ENCODE results near the gene VSIG10L2.

Gene VSIG10L2

GRCh38 chr11:125929445-125930075, 16.3 kb upstream of the VSIG10L2 start:
- no peak for DNase-seq (ENCODE audit: low read depth)

DNA sequence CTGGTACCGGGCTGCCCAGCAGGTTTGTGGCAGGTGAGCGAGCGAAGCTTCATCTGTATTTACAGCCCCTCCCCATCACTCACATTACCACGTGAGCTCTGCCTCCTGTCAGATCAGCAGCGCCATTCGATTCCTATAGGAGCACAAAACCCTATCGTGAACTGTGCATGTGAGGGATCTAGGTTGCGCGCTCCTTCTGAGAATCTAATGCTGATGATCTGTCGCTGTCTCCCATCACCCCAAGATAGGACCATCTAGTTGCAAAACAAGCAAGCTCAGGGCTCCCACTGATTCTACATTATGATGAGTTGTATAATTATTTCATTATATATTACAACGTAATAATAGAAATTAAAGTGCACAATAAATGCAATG, 15.8 kb upstream of the VSIG10L2 start:
- no peak for DNase-seq (ENCODE audit: low read depth)

- no peak for DNase-seq (ENCODE audit: low read depth)
These were observed 14.7 kb upstream of the VSIG10L2 start for GRCh38 chr11:125931116-125931515.

DNA sequence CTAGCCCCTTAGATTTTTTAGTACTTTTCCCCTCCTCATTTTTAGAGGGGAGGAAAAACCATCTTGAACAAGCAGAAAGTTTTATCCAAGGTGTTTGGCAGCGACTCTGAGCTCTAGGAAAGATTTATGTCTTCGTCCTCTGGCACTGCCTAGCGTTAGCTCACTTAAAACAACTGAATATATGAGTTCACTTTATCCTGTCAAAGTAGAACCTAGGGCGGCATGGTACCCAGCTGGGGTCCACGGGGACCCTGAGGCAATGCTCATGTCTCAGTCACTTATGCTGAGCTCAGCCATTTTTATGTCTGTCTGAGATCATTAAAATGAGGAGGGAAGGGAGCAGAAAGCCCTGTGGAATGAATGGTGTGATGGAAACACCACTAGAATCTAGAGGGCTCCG, 14.2 kb upstream of the VSIG10L2 start:
- DNase-seq (ENCODE audit: low read depth): no peak

DNA sequence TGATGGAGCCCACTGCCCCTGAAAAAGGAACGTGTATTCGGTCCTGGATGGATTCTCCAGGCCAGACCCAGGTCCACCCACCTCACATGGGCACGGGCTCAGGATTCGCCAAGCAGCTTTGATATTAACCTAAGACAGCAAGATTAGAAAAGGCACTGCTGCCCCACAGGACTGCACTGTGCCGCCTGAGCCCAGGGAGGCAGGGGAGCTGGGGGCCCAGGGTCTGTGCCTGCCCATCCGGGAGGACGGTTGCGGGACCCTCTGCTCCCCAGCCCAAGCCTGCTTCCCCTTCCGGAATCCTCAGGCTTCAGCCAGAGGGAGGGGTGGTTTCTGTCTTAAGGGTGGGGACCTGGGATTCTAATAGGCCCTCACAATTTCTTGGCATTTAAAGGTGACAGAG, 13.5 kb upstream of the VSIG10L2 start:
- DNase-seq (ENCODE audit: low read depth): no peak

- DNase-seq (ENCODE audit: low read depth): no peak
These were observed 12.6 kb upstream of the VSIG10L2 start for GRCh38 chr11:125933030-125933813.

DNA sequence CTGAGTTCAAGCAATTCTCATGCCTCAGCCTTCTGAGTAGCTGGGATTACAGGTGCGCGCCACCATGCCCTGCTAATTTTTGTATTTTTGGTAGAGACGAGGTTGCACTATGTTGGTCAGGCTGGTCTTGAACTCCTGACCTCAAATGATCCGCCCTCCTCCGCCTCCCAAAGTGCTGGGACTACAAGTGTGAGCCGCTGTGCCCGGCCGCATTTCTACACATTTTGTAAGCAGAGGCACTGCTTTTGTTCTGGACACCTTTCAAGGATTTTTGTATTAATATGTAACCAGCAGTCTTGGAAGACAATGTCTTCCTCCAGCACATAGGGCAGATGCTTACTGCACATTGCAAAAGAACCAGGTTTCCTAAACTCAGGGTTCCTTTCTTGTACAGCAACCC, 11.4 kb upstream of the VSIG10L2 start:
- no peak for DNase-seq (ENCODE audit: low read depth)

DNA sequence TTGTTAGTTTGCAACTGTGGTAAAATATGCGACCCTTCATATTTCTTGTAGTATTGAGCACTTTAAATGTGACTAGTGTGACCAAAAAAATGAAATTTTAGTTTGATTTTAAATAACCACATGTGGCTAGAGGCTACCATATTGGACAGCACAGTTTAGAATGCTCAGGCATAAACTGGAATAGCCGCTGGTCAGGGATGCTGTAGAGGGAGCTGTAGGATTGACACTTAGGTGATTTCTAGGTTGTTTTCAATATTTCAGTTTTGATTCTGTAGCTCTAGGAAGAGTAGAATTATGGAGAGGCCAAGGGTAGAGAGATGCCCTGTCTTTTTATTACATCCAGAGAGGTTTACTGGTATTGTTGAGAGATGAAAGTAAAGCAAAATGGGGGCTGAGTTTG, 10.8 kb upstream of the VSIG10L2 start:
- DNase-seq (ENCODE audit: low read depth): no peak

GRCh38 chr11:125935618-125936199, 10.1 kb upstream of the VSIG10L2 start:
- DNase-seq (ENCODE audit: low read depth): no peak

GRCh38 chr11:125938418-125938817, 7.4 kb upstream of the VSIG10L2 start:
- DNase-seq (ENCODE audit: low read depth): no peak

DNA sequence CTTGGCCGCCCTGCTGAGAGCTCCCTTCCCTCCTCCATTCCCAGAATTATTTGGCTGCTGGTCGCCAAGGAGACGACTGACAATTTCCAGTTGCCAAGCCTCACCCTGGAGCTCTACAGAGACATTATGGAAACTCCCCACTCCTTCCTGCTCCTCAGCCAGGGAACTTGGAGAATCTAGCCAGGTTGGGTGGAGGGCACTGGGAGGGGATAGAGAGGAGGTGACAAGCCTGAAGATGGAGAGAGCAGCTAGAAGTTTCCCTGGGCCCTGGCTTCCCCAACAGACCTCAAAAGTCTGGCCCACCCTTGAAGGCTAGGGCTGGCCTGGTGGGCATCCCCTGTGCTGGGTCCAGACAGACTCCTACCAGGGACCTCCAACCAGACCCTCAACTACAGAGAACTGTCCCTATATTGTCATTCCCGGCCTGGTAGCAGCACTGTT, 6.7 kb upstream of the VSIG10L2 start:
- no peak for DNase-seq (ENCODE audit: low read depth)

DNA sequence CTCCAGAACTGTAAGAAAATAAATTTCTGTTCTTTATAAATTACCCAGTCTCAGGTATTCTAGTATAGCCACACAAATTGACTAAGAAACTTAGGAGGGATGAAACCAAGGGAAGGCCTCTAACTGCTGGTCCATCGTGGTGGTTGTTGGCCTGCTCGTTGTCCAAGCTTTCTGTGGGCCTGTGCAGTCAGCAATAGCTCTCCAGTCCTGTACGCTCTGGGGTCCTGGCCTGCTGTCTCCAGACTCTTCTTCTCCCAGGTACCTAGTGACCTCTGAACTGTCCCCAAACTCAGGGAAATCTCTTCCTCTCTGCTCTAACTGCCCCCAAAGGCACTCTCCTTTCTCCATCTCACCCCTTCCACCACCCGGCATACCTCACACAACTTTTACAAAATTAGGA, 5.7 kb upstream of the VSIG10L2 start:
- no peak for DNase-seq (ENCODE audit: low read depth)

DNA sequence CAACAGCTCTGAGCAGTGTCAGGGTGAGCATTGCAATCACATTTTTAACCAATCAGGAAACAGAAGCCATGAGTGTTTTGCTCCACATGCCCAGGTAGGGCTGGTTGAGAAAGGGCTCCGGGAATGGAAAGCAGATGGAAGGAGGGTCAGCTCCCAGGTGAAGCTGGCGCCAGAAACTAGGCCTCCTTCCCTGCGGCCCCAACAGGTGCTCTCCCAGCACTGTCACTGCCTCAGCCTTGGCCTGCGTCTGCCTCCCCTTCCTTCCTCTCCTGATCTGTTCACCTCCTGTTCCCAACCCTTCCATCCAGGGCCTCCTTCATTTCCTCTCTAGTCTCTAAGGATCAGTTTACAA, 4.6 kb upstream of the VSIG10L2 start:
- DNase-seq (ENCODE audit: low read depth): no peak

DNA sequence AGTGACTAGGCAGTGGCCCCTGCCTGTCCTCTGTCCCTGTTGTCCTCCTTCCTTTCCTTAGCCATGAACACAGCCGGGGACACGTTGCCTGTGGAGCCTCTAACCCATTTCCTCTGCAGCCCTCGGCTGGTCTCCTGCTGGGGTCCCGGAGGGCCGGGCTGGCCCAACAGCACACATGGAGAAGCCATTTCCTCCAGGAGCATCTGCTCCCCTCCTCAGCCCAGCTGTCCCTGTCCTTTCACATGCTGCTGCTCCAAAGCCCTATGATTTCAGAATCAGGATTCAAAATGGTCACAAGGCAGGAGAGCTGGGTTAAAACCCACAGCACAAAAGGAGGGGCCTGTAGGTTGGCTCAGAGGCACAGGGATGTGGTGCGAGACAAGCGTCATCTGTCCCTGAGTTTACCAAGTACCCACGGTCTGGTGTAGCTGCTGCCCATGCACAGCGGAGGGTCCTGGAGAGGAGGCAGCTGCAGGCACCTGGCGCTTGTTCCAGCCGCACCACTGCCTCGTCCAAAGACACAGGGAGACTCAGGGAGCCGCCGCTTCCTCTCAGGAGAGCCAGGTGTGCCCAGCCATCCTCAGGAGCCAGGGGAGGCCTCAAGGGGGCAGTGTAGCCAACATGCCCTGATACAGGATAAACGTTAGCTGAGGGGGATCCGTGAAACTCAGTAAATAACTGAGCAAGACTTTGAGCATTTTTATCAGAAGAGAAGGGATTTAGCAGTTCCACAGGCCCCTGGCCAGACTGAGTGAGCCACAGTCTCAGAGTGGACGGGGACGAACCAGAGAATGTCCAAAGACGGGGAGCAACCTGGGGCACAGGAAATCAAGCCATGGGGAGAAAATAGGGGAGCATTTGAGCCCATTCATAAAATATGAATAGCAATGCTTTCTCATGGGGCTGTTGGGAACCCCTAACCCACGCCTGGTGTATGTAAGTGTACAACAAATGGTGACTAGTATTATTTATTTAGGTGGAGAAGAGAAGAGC, 3.9 kb upstream of the VSIG10L2 start:
- DNase-seq (ENCODE audit: low read depth): no peak

DNA sequence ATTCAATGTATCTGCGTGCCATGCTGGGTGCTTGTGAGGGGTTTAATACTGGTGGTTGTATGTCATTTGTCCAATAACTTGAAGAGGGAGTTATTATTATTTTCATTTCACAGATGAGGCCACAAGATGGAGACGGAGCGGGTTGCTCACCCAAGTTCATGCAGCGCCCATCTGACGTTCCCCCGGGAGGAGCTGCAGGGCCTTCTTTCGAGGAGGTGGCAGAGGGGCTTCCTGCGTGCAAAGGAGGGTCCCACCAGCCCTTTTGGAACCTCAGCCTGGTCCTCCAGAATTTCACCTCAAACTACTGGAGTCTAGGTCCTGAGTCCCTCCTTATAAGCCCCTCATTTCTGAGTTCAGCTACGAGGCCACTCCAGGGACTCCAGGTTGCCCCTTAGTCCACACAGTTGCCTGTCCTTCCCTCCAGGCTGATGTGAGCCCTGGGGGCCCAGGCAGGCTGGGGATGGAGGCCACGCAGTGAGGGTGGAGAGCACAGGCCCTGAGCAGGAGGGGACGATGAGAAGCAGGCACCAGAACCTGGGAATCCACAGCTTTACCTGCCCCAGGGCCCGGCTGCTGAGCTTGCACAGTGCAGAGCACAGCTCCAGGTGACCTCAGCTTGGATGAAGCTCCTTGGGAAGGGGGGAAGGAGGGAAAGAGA, 2.9 kb upstream of the VSIG10L2 start:
- DNase-seq (ENCODE audit: low read depth): no peak

DNA sequence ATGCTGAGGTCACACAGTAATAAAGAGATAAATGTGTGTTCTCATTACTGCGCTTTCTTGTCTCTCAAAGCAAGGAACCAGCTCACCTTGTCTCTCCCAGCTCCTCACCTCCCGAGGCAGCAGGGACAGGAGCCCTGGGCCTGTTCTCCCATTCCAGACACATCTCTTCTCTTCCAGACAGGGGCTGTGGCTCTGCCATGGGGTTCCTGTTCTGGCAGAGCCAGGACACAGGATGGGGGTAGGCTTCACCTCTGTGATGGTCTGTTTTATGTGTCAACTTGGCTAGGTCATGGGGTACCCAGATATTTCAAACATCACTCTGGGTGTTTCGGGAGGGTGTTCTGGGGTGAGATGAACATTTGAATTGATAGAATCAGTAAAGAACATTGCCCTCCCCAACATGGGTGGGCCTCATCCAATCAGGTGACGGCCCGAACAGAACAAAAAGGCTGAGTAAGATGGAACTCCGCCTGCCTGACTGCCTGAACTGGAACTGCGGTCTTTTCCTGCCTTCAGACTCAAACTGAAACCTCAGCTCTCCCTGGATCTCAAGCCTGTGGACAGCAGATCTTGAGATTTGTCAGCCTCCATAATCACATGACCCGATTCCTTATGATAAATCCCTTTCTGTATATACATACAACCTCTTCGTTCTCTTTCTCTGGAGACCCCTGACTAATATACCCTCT, 2.0 kb upstream of the VSIG10L2 start:
- no peak for DNase-seq (ENCODE audit: low read depth)

DNA sequence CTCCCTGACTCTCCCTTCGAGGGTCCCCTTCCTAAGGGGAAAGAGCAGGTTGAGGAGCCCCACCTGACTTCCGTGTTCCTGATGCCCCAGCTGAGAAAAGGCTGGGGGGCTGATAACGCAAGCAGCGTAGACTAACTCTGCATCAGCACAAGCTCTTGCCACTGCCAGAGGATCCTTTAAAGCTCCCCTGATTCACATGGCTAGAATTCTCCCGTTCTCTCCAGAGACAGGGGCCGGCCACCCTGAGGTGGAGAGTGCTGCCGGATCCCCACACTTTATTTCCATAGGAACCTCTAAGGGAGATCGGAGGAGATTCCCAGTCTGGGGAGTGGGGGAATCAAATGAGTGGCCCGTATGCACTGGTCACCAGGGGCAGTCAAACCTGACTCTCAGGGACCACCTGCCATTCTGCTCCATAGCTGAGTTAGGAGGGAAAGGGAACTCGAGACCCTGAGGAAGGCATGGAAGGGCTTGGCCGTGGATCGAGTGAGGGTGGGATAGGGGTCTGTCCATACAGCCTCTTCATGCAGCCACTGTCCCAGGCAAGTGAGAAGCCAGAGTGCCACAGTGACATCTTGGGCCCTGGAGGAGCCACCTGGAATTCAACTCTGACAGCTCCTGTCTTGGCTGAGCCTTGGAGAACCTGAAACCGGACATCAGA, 1.4 kb upstream of the VSIG10L2 start:
- DNase-seq (ENCODE audit: low read depth): no peak

DNA sequence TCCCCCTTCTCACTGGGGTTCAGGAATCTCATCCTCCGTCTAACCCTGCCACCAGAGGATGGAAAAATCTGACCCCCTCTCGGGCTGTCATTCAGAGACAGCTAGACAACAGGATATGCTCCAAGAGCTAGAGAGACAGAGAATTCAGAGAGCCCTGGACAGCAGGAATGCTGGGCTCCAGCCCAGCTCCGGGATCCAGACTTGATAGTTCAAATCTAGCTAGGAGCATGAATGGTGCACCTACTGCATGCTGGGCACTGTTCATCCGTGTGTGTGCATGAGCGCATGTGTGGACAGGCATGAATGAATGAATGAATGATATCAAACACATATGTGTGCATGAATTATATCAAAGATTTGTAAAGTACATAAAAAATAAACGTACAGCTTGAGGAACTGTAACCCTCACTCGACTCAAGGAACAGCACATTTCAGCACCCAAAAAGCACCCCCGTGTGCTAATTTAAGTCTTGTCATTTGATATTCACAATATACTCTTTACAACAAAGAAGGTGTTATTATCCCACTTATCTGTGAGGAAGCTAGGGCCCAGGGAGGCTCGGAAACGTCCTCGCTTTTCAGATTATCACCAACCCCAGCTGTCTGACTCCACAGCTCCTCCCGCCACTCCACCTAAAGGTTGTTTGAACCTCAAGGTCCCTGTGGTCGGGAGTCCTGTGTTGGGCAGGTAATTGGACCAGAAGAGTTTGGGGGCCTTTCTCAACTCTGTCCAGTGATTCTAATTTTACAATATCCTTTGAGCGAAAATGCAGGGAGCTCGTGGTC, 640 bp upstream of the VSIG10L2 start:
- no peak for DNase-seq (ENCODE audit: low read depth)

GRCh38 chr11:125946712-125947418, 1.0 kb downstream of the VSIG10L2 start:
- no peak for DNase-seq (ENCODE audit: low read depth)

Data from HS-5 (cell line).